B cell (primary cell): ENCODE results near the gene CFTR. TPM values are rescaled to one million over a fixed set of nuclear protein-coding genes. Genes with fewer than 3 reads are reported as not detected.

Experiments used
- ATAC-seq: fragments of 200-7000 bp; cut with Tn5 transposase; one replicate; pipeline ENCODE4 v1.10.0; 2021; ENCODE audit warnings: low read depth, mild to moderate bottlenecking, moderate number of reproducible peaks, moderate library complexity
- CTCF ChIA-PET: fragments of 350-600 bp; sonication (Branson Sonifier 250); formaldehyde crosslinking; loops from one replicate; lab custom pipeline; 2021; ENCODE audit warnings: antibody characterized with exemption, inconsistent platforms; lab: Charles Lee
- POLR2A ChIA-PET: fragments of 350-600 bp; sonication (Branson Sonifier 250); formaldehyde crosslinking; loops from one replicate; lab custom pipeline; 2021; ENCODE audit warnings: antibody characterized with exemption; lab: Charles Lee
- DNase-seq: peaks from one replicate; pipeline ENCODE4 v3.0.0; 2013
- H2AFZ ChIP-seq: 2 replicates; pipeline ENCODE4 v1.6.1; 2012; ENCODE audit warnings: mild to moderate bottlenecking, low read depth, low read length; ENCODE audit not compliant: insufficient read depth, poor library complexity, severe bottlenecking
- H3K27ac ChIP-seq, 2 donors: 1 replicate in 1 of 2; 2 replicates in 1 of 2; pipeline ENCODE4 v1.5.1; 2012 to 2013; ENCODE audit warnings: low read length in 2 of 2, mild to moderate bottlenecking in 2 of 2, moderate library complexity in 1 of 2
- H3K27me3 ChIP-seq, 4 experiments: fragments of 200-600 bp in 1 of 4; sonication (generic) in 1 of 4; replicated peaks in 1 of 4; 1 replicate in 2 of 4; 2 replicates in 2 of 4; pipeline versions ENCODE4 v1.6.1 to v1.7.0; 2013 to 2016; ENCODE audit warnings: low read length in 3 of 4, mild to moderate bottlenecking in 2 of 4, mixed read lengths in 1 of 4, moderate library complexity in 1 of 4; ENCODE audit not compliant: insufficient read depth in 4 of 4, control insufficient read depth in 3 of 4; ENCODE audit errors: control extremely low read depth in 1 of 4
- H3K36me3 ChIP-seq, 2 experiments: replicated peaks in 1 of 2; 1 replicate in 1 of 2; 2 replicates in 1 of 2; pipeline versions ENCODE4 v1.6.1 to v1.7.1; 2013; ENCODE audit warnings: low read length in 1 of 2; ENCODE audit not compliant: insufficient read depth in 2 of 2, control insufficient read depth in 1 of 2; ENCODE audit errors: control extremely low read depth in 1 of 2, extremely low read depth in 1 of 2
- H3K4me1 ChIP-seq, 2 donors: fragments of 200-600 bp in 1 of 2; sonication (generic) in 1 of 2; 1 replicate in 1 of 2; 2 replicates in 1 of 2; pipeline versions ENCODE4 v1.5.1 to v1.6.1; 2013 to 2017; ENCODE audit warnings: low read length in 2 of 2; ENCODE audit not compliant: control insufficient read depth in 2 of 2, insufficient read depth in 2 of 2
- H3K4me2 ChIP-seq: replicated peaks from 2 replicates; pipeline ENCODE3; 2012; ENCODE audit warnings: mild to moderate bottlenecking, low read depth, low read length; ENCODE audit not compliant: poor library complexity, severe bottlenecking
- H3K4me3 ChIP-seq, 5 experiments: fragments of 200-600 bp in 1 of 5; sonication (generic) in 1 of 5; 1 replicate in 3 of 5; 2 replicates in 2 of 5; pipeline versions ENCODE4 v1.5.1 to v1.7.0; 2011 to 2016; ENCODE audit warnings: low read length in 4 of 5, mild to moderate bottlenecking in 4 of 5, low read depth in 2 of 5, control low read depth in 1 of 5, moderate library complexity in 1 of 5; ENCODE audit not compliant: insufficient read depth in 1 of 5; ENCODE audit errors: control extremely low read depth in 1 of 5, extremely low read depth in 1 of 5
- H3K79me2 ChIP-seq: fragments of 200-600 bp; sonication (generic); one replicate; pipeline ENCODE4 v1.6.0; 2016; ENCODE audit warnings: low read length; ENCODE audit not compliant: control insufficient read depth, insufficient read depth
- H3K9ac ChIP-seq: fragments of 200-600 bp; sonication (generic); 2 replicates; pipeline ENCODE4 v1.6.1; 2017; ENCODE audit warnings: mild to moderate bottlenecking, low read length, moderate library complexity
- H3K9me3 ChIP-seq, 3 donors: one replicate each; pipeline versions ENCODE4 v1.6.1 to v1.7.1; 2013; ENCODE audit warnings: low read length in 2 of 3; ENCODE audit not compliant: control insufficient read depth in 2 of 3, insufficient read depth in 1 of 3; ENCODE audit errors: control extremely low read depth in 1 of 3
- H4K20me1 ChIP-seq: 2 replicates; pipeline ENCODE4 v1.6.0; 2012; ENCODE audit warnings: mild to moderate bottlenecking, low read length; ENCODE audit not compliant: insufficient read depth, control insufficient read depth, poor library complexity, severe bottlenecking
- H3K27ac Mint-ChIP-seq: one replicate; pipeline ENCODE4 v1.8.0; 2021; ENCODE audit warnings: mixed read lengths
- H3K27me3 Mint-ChIP-seq: one replicate; pipeline ENCODE4 v1.8.0; 2021; ENCODE audit warnings: mixed read lengths
- H3K4me1 Mint-ChIP-seq: one replicate; pipeline ENCODE4 v1.8.0; 2021; ENCODE audit warnings: mixed read lengths
- H3K4me3 Mint-ChIP-seq: one replicate; pipeline ENCODE4 v1.8.0; 2021; ENCODE audit warnings: mixed read lengths
- H3K9me3 Mint-ChIP-seq: one replicate; pipeline ENCODE4 v1.8.0; 2022; ENCODE audit warnings: mixed read lengths; ENCODE audit not compliant: insufficient read depth
- EZH2 ChIP-seq: IDR thresholded peaks from 2 replicates; pipeline ENCODE4 v1.6.1; 2012; ENCODE audit warnings: borderline replicate concordance, low read depth, mild to moderate bottlenecking, moderate library complexity, low read length; ENCODE audit not compliant: insufficient read depth, poor library complexity, severe bottlenecking
- WGBS: methylation state at CpG from one replicate; pipeline ENCODE4 v1.1.5; 2013; ENCODE audit warnings: missing lambda C conversion rate; ENCODE audit not compliant: insufficient coverage; 5-methylcytosine and 5-hydroxymethylcytosine counted together
- intact Hi-C: fragments of 100-400 bp; cut with micrococcal nuclease; formaldehyde crosslinking; loops from one replicate; pipeline ENCODE4 v1.10.0; 2022
- polyA plus RNA-seq: library from polyadenylated mRNA; depleted of rRNA; stranded (reverse); fragments of >200 nt; gene quantifications from 2 replicates; pipeline ENCODE4 v1.2.3, GENCODE V29; 2012
- total RNA-seq, 2 donors: library from RNA; stranded (reverse); fragments of 120-200 nt in 1 of 2; gene quantifications; 1 replicate in 1 of 2; 2 replicates in 1 of 2; pipeline versions ENCODE4 v1.2.3 to v1.2.4, GENCODE V29; 2013 to 2022
- TF ChIP-seq, protein P1 (sequence below): fragments of 200-600 bp; IDR thresholded peaks from one replicate; pipeline ENCODE4 v1.8.0; 2022; ENCODE audit warnings: antibody characterized with exemption, mild to moderate bottlenecking

The CFTR gene
- total and polyA plus RNA-seq, 2 donors (not counting 1 experiment from before 2014, with no cell fraction given): not detected

DNA sequence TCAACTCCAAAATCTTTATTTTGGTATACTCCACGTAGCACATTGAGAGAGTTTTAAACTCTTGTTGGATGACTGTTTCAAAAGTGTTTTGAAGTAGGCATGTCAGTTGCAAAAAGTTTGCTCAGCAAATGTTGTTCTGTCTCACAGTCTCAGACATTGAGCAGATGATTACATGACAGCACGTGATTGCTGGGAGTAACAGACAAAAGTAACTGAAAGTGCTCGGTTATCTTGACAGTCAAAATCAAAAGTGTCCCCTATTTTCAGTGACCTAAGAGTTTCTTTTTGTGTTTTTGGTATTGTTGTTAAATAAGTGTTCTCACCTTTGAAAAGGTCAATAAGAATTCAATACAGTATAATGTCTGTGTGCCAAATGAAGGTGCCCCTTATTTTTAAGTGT is 84.3 kb downstream of the CFTR start:
- Mint-ChIP-seq H3K4me3 (no peak overlapping the region), H3K27ac (no peak overlapping the region), H3K4me1 (no peaks in the 10 kb centered on the region), H3K9me3 (no peaks in the 10 kb centered on the region), H3K27me3 (no peaks in the 10 kb centered on the region)
- no peak overlapping the region for H2AFZ ChIP-seq
- H3K9me3 ChIP-seq: no peaks in the 10 kb centered on the region
- CTCF ChIA-PET: no interaction called here
- H3K4me1 ChIP-seq: no peaks in the 10 kb centered on the region
- H3K27ac ChIP-seq: no peak overlapping the region
- no peak overlapping the region for H3K4me2 ChIP-seq
- H3K79me2 ChIP-seq: no peaks in the 10 kb centered on the region
- H3K9ac ChIP-seq: no peak overlapping the region
- ATAC-seq (no peak), DNase-seq (no peak)
- POLR2A ChIA-PET: no interaction called here
- no peaks in the 10 kb centered on the region for H3K36me3 ChIP-seq
- intact Hi-C loops: no loop called here
- H4K20me1 ChIP-seq: no peaks in the 10 kb centered on the region
- H3K27me3 ChIP-seq: no peaks in the 10 kb centered on the region
- 62% methylated on average over 2 of the region's 3 CpGs for WGBS
- TF ChIP-seq EZH2: no peak
- TF ChIP-seq, protein P1, sequence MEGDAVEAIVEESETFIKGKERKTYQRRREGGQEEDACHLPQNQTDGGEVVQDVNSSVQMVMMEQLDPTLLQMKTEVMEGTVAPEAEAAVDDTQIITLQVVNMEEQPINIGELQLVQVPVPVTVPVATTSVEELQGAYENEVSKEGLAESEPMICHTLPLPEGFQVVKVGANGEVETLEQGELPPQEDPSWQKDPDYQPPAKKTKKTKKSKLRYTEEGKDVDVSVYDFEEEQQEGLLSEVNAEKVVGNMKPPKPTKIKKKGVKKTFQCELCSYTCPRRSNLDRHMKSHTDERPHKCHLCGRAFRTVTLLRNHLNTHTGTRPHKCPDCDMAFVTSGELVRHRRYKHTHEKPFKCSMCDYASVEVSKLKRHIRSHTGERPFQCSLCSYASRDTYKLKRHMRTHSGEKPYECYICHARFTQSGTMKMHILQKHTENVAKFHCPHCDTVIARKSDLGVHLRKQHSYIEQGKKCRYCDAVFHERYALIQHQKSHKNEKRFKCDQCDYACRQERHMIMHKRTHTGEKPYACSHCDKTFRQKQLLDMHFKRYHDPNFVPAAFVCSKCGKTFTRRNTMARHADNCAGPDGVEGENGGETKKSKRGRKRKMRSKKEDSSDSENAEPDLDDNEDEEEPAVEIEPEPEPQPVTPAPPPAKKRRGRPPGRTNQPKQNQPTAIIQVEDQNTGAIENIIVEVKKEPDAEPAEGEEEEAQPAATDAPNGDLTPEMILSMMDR: no peak
- H3K4me3 ChIP-seq: no peak overlapping the region

DNA sequence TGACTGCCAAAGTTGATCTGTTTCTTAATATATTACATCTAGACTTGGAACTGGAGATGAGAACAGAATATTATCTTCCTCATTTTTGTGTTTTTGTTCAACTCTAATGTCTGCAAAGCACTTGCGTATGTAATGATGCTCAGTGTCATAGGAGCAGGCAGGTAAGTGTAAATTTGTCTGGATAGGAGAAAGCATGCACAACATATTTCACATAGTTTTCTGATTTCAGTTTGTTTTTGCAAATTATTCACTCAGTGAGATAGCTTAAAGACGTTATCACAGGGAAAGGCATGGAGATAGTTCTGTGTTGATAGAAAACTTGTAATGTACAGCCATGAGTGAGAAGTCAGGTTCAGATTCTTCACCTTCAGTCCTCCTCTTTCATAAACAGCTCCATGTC is 84.8 kb downstream of the CFTR start:
- no peak overlapping the region for H2AFZ ChIP-seq

More for the DNA sequence above, 84.8 kb downstream of the CFTR start:
- no peaks in the 10 kb centered on the region for H3K9me3 ChIP-seq
- H3K9me3 Mint-ChIP-seq: no peaks in the 10 kb centered on the region
- no peak for ATAC-seq
- H3K4me2 ChIP-seq: no peak overlapping the region
- H3K27ac Mint-ChIP-seq: no peak overlapping the region
- H3K79me2 ChIP-seq: no peaks in the 10 kb centered on the region
- H3K36me3 ChIP-seq: no peaks in the 10 kb centered on the region
- H3K27ac ChIP-seq: no peak overlapping the region
- H3K4me3 Mint-ChIP-seq: no peak overlapping the region
- H3K4me1 Mint-ChIP-seq: no peaks in the 10 kb centered on the region
- no peak for DNase-seq
- H3K27me3 ChIP-seq: no peaks in the 10 kb centered on the region
- ChIA-PET POLR2A (no interaction called here), CTCF (no interaction called here)
- no peak for TF ChIP-seq EZH2
- TF ChIP-seq, protein P1: no peak
- no peak overlapping the region for H3K9ac ChIP-seq
- no peaks in the 10 kb centered on the region for H3K27me3 Mint-ChIP-seq
- H3K4me3 ChIP-seq: no peak overlapping the region
- intact Hi-C loops: no loop called here
- no CpG with 5 or more reads among the region's 2 CpGs for WGBS
- H3K4me1 ChIP-seq: no peaks in the 10 kb centered on the region
- H4K20me1 ChIP-seq: no peaks in the 10 kb centered on the region
